Measurements from ENCODE around the gene IGFALS.

Gene IGFALS

GRCh38 chr16:1741553-1742165 is 51.8 kb downstream of the IGFALS start:
- DNase-seq, result no peak

- DNase-seq, result no peak
Measured at GRCh38 chr16:1740781-1741490, 52.6 kb downstream of the IGFALS start.

Measured in NCI-H345 (cell line).